Activated CD4-positive, CD25-positive, alpha-beta regulatory T cell treated with anti-CD3 and anti-CD28 coated beads, Interleukin-2, amount 50 U/mL, for 72 hours (primary cell): ENCODE results near the gene WDR64.

Source experiments
- DNase-seq: peaks from one replicate; pipeline ENCODE4 v3.0.0; 2021

The WDR64 gene

DNA sequence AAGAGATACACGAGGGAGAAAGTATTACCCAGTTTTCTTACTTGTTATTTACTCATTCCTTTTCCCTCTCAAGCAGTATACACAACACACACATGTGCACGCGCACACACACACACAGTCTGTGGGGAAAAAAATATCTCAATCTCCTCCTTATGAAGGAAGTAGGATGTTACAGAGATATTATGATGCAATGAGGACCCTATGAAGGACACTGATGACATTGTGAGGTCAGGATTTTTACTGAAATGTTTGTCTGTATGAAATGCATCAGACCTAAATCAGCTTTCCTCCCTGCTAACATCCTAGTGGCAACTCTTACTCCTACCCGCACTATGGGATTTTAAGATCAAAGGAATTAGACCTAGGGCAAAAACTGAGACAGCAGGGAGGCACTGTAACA lies at the start of gene WDR64:
Gene WDR64, plus strand, starts transcription at position 270 of the 400 bp plus-strand sequence. CDS start 204 bp downstream, outside the sequence.
- DNase-seq: no peak

- DNase-seq: no peak
These were observed 48.3 kb upstream of the WDR64 start for GRCh38 chr1:241603731-241604245.

GRCh38 chr1:241605146-241605805 lies 46.8 kb upstream of the WDR64 start:
- DNase-seq: no peak

GRCh38 chr1:241606544-241606943 lies 45.5 kb upstream of the WDR64 start:
- no peak for DNase-seq

DNA sequence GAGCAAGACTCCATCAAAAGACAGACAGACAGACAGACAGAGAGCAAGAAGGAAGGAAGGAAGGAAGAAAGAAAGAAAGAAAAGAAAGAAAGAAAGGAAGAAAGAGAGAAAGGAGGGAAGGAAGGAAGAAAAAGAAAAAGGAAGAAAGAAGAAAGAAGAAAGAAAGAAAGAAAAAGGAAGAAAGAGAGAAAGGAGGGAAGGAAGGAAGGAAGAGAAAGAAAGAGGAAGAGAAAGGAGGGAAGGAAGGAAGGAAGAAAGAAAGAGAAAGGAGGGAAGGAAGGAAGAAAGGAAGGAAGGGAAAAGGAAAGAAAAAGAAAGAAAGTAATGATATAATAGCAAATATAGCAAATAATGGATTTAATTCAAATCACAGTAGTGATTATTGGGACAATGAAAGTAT lies 44.6 kb upstream of the WDR64 start:
- DNase-seq: no peak

- no peak for DNase-seq
These were observed 43.6 kb upstream of the WDR64 start for GRCh38 chr1:241608379-241609033.

DNA sequence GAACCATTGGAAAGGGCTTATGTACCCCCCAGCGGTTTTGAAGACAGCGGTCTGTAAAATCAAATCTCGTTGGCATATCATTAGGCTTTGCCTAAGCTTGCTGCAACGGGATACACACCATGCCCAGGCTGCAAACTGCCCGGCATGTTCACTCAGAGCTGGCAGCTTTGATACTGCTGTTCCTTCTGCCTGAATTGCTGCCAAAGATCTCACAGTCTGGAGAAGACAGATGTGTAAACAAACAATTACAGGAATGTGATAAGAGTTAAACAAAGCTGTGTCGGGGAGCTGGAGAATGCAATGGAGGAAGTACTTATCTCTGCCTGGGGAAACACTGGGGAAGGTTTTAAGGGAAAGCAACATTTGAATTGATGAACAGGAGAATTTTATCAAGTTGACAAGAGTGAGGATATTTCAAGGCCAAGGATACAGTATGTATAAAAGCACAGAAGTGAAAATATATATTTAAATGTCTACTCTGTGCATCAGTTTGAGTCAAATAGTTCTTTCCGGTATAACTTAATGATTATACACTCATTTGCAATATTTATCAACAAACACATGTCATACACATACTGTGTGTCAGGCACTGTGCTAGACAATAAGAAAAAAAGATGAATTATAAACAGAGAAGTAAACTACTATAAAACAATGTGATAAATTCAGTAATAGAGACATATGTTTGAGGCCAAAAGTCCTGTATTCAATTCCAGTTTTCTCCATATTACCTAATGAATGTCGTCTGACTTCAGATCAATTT lies 41.8 kb upstream of the WDR64 start:
- no peak for DNase-seq

DNA sequence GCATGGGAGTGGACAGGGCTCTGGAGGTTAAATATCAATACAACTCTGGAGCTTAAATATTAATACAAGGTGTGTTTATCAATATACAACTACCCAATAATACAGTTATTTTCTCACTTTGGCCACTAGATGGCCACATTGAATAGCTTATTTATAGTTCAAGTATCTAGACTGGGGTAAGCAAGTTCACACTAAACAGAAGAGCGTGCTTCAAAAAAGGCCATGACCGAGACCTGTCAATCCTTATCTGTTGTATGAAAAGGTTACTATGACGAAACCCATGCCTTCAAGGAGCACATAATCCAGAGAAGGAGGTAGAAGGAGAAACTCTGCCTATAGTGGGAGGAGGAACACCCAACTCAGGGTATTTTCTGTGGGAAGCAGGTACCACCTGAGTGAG lies 41.0 kb upstream of the WDR64 start:
- no peak for DNase-seq

DNA sequence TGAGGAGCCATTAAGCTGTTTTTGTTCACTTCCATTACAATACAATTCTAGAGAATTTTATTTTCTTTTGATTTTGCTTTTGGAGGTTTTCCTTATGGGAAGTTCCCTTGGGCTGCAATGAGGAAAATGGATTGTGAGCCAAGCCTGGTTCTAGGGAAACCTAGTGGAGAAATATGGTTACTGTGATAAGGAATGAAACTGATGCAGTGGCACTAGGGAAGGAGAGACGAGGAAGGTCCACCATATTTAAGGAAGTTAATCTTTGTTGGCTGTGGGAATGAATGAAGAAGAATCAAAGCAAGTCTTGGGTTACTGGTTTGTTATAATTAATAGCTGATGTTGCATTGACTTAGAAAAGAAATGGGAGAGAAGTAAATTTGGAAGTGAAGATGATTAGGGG lies 40.3 kb upstream of the WDR64 start:
- no peak for DNase-seq

DNA sequence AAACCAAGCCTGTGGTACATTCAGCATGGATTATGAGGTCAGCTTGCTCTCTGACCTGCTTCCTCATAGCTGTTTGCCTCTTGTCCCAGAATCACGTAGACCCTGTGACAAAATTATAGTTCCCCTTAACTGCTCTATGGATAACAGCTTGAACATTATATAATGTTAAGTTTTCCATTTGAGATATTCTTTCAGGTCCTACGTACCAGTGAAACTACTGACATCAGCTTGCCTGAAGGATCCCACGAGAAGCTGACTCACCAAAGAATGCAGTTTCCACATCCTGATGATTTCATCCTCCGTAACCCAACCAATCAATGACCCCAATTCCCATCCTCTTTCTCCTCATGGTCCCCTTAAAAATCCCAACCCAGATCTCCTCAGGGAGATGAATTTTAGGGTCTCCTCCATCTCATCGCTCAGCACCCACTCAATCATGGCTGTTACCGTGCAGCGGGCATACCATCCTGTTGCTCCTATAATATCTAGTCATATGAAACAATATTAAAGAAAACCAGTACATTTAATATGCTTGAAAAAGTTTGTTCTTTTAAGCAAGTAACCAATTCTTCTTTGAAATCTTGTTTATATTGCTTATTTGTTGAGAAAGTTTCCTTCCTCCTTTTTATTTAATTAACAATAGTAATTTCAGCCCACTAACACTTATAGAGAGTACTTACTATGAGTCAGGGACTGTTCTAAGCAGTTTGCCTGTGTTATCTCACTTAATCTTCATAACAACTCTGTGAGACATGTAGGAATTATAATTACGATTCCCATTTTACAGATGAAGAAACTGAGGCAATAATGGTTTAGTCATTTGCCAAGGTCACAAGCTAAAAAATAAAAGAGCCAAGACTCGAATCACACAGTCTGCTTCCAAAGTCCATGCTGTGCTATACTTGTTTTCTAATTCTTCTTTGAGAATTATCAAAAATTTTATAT lies 39.3 kb upstream of the WDR64 start:
- DNase-seq: no peak

DNA sequence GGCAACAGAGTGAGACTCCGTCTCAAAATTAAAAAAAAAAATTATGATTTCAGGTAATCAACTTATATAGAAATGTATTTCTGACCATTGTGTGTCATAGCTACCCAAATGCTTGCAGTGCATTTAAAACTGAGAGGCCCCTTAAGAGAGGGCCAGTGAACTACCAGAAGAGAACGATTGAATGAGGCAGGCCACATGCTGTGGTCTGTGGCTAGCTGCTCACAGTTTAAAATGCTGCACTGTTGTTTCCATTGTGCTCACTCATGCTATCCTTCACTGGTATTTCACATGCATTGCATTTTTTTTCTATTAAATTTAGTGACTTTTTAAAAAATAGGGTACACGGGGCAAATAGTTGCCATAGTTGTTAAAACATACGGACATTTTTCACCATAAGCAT lies 37.9 kb upstream of the WDR64 start:
- DNase-seq: no peak

- DNase-seq: no peak
These were observed 37.5 kb upstream of the WDR64 start for GRCh38 chr1:241614572-241614971.

- DNase-seq: no peak
These were observed 36.8 kb upstream of the WDR64 start for GRCh38 chr1:241615043-241615974.

GRCh38 chr1:241617426-241617825 lies 34.7 kb upstream of the WDR64 start:
- no peak for DNase-seq

GRCh38 chr1:241622669-241623068 lies 29.4 kb upstream of the WDR64 start:
- no peak for DNase-seq

DNA sequence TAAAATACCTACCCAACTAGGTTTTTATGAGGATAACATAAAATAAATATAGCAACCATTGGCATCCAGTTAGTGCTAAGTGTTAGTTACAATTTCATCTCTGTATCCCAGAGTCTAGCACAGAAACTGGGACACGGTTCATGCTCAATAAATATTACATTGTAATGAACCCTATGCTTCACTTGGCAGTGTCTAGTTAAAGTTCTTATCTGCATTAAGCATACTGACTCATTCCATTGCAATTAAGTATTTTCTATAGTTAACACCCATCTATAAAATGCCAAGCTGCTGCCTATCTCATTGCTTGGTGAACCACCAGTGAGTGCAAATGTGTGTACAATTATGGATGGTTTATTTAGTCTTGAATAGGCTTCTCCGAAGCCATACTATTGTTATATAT lies 27.1 kb upstream of the WDR64 start:
- DNase-seq: no peak

- DNase-seq: no peak
These were observed 24.4 kb upstream of the WDR64 start for GRCh38 chr1:241627453-241628259.

DNA sequence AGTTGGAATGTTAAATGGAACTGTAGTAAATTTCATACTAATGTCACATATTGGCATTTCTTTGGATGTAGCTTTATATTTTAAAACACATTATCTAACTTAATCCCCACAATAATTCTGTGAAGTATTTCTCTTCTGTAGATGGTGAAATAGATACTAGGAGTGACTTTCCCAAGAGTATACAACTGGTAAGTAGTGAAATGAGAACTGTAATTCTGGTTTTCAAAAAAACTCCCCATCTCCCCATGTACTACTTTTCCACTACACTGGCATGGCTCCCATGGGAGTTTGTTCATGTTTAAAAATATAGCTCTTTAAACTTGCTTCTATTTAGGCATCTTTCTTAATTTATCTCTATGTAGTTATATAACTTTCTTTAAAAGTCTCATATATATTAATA lies 22.1 kb upstream of the WDR64 start:
- no peak for DNase-seq

DNA sequence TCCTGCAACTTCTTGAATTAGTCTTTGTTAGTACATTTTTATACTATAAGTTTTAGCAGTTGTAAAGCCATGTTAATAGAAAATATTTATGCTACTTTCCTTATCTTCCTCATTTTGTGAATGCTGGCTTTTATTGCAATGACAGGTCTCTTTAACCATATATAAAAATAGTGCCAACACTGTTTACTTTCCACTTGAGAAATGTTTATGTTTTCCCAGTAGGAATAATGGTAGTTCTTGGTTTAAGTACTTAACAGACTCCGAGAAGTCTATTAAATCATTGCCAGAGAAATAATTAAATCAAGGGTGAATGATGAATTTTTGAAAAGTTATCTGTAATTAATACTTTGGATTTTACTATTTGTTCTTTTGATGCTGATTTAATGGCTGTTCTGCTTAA lies 21.6 kb upstream of the WDR64 start:
- no peak for DNase-seq

DNA sequence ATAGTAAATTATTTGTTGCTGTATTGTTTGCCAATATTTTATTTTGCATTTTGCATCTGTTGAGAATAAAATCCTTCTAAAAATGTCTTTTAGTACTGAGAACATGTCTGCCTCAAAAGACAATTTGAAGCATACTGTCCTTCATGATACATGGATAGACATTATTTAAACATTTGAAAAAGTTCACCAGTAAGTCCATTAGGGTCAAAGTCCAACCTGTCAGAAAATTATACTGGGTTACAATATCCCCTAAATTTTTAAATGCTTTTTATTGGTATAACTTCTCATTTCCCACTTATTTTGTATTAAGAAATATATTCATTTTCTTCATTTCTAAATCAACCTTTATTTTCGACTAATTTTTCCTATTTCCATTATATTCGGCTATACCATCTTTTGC lies 21.2 kb upstream of the WDR64 start:
- no peak for DNase-seq

GRCh38 chr1:241631674-241632073 lies 20.4 kb upstream of the WDR64 start:
- no peak for DNase-seq
